OCI-LY7 (cell line): ENCODE measurements around the gene BPIFB6.

Source experiments
- EZH2phosphoT487 ChIP-seq: fragments of 200-600 bp; sonication (generic); IDR thresholded peaks from 2 replicates; pipeline ENCODE4 v1.6.1; 2018; ENCODE audit warnings: low read depth, borderline replicate concordance, mild to moderate bottlenecking, mixed run types, antibody characterized with exemption, low read length, moderate library complexity, mixed read lengths
- TF ChIP-seq, protein P1 (sequence below): fragments of 200-600 bp; sonication (generic); conservative IDR thresholded peaks from 2 replicates; pipeline ENCODE4 v1.5.1; 2014; ENCODE audit warnings: mild to moderate bottlenecking, antibody characterized with exemption, low read length, moderate library complexity, mixed read lengths

DNA sequence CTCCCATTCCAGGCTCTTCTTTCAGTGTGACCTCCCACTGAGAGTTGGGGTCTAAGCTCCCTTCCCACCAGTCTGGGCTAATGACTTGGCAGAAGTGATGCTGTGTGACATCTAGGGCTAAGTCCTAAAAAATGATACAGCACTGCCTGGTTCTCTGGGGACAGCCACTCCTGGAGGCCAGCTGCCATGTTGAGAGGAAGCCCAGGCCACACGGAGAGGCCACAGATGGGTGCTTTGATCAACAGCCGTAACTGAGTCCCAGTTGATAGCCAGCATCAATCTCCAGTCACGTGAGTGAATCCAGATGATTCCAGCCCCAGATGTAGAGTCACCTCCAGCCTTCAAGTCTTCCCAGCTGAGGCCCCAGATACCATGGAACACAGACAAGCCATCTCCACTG lies 41.0 kb upstream of the BPIFB6 start:
- TF ChIP-seq, protein P1, sequence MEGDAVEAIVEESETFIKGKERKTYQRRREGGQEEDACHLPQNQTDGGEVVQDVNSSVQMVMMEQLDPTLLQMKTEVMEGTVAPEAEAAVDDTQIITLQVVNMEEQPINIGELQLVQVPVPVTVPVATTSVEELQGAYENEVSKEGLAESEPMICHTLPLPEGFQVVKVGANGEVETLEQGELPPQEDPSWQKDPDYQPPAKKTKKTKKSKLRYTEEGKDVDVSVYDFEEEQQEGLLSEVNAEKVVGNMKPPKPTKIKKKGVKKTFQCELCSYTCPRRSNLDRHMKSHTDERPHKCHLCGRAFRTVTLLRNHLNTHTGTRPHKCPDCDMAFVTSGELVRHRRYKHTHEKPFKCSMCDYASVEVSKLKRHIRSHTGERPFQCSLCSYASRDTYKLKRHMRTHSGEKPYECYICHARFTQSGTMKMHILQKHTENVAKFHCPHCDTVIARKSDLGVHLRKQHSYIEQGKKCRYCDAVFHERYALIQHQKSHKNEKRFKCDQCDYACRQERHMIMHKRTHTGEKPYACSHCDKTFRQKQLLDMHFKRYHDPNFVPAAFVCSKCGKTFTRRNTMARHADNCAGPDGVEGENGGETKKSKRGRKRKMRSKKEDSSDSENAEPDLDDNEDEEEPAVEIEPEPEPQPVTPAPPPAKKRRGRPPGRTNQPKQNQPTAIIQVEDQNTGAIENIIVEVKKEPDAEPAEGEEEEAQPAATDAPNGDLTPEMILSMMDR, result no peak
- no peak for TF ChIP-seq EZH2phosphoT487
